SW480 (cell line): ENCODE data around the gene EPS15.
"Not testable (repeated sequence)": the region's sequence is repeated elsewhere in the genome, so short reads cannot be mapped to it uniquely, and the experiment has no call there.

Source experiments
- DNase-seq: peaks from one replicate; pipeline ENCODE4 v3.0.0-alpha.2; 2016; ENCODE audit warnings: low spot score

Gene EPS15

DNA sequence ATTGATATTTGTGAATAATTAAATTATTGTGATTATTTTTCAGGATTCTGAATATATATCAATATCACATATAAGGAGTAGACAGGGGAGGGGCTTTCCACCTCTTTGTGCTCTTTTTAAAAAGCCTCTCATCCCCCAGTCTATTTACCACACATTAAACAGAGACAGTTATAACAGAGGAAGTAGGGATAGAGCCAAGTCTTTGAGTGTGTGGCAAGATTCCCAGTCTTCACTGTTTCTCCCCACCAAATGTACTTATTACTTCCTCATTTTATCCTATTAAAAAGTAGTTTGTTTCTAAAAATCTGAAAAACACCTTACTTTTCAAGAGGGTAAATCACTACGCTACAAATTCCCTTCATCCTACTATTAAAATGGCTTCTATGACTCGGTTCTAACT, 46.7 kb downstream of the EPS15 start:
- no peak for DNase-seq

DNA sequence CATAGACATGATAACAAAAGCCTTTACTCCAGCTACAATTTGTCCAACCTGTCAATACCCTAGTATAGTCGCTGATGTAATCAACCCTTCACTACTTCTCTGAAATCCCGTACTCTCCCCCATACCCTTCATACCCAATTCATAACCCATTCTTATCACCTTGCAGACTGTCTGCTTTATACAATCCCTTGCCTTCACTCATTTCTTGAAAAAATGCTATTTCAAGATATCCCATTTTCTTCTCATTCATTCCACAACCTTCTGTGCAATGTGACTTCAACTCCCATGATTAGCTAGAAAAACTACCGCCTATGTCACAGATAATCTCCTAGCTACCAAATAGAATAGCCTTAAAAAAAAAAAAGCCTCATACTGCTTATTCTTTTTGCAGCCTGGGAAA, 49.5 kb downstream of the EPS15 start:
- DNase-seq = no peak

DNA sequence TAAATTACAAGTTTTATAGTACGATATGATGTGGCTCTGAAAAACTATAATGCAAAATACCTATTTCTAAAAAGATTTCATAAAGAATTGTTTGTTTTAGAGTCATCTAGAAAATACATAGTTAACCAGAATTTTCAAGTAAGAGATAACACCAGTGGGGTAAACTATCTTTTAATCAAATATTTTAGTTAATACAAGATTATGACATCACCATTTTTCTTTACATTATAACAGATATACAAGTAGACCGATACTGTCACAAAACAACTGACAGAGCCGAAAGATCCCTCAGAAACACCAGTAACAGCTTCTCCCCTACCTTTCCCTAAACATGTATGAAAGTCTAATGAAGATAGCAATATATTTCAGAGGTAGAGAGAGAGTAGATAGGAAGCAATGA, 54.2 kb downstream of the EPS15 start:
- DNase-seq = no peak

DNA sequence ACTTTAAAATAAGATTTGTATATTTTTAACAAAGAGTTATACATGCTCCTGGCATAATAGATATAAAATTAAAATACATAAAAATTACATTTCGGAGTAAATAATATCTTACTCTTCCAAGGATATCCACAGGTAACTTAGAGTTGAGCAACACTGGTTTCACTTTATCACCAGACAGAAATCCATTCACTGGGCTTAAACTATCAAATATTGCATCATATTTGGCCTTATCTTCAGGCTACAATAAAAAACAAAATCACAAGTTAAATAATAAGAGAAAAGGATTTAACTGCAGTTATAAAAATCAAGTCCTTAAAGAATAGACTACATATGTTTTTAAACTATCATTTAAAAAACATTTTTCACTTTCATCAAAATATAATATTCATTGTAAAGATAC, 55.5 kb downstream of the EPS15 start:
- DNase-seq = no peak

DNA sequence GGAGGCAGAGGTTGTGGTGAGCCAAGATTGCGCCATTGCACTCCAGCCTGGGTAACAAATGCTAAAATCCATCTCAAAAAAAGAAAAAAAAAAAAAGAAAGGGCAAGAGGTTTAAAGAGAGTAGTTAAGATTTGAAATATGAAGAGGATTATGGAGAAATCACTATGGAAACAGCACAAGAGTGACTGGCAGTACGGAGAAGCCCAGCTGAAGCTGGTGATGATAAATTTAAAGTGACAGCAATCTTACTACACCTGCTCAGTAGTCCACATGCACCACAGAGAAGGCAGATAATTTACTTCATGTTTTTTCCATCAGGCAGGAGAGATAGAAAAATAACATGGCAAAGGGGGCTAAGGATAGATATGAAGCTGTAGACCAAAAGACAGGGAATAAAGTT, 56.8 kb downstream of the EPS15 start:
- not testable (repeated sequence) for DNase-seq

DNA sequence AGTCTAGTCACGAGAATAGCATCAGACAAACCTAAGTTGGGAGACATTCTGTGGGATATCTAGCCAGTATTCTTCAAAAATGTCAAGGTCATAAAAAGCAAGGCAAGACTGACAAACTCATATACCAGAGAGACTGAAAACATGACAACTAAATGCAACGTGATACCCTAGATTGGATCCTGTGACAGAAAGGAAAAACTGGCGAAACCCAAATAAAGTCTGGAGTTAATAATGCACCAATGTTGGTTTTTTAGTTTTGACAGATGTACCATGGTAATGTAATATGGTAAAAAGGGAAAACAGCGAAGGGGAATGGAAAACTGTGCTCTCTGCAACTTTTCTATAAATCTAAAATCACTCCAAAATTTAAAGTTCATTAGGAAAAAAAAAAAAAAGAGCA, 64.5 kb downstream of the EPS15 start:
- DNase-seq = no peak

DNA sequence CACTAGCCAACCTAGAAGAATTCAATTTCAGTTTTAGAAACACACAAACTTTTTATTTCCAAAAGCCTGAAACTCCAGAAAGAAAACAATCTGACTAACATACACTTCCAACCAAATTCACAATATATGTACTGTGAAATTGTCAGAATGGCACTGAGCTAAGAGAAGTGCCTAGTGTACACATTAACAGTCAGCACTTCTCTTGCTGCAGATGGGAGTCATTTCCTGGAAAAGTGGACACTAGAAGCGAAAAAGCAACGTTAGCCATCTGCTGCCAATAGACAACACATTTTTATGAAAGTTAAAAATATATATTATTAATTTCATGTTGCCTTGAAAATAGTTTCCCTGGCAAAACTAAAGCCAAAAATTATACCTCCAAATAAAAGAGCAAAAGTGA, 66.1 kb downstream of the EPS15 start:
- DNase-seq = no peak

DNA sequence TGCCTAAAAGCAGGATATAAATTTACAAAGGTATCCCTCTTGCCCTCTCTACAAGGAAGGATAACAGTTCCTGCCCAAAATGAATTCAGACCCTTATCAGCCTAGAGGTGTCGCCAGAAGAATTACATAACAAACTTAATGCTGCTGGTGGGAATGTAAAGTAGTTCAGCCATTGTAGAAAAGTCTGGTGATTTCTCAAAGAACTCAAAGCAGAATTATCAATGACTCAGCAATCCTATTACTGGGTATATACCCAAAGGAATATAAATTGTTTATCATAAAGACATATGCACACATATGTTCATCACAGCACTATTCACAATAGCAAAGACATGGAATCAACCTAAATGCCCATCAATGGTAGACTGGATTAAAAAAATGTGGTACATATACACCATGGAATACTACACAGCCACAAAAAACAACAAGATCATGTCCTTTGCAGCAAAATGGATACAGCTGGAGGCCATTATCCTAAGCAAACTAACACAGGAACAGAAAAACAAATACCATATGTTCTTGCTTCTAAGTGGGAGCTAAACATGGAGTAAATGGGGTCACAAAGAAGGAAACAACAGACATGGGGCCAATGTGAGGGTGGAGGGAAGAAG, 70.1 kb downstream of the EPS15 start:
- DNase-seq = not testable (repeated sequence)

DNA sequence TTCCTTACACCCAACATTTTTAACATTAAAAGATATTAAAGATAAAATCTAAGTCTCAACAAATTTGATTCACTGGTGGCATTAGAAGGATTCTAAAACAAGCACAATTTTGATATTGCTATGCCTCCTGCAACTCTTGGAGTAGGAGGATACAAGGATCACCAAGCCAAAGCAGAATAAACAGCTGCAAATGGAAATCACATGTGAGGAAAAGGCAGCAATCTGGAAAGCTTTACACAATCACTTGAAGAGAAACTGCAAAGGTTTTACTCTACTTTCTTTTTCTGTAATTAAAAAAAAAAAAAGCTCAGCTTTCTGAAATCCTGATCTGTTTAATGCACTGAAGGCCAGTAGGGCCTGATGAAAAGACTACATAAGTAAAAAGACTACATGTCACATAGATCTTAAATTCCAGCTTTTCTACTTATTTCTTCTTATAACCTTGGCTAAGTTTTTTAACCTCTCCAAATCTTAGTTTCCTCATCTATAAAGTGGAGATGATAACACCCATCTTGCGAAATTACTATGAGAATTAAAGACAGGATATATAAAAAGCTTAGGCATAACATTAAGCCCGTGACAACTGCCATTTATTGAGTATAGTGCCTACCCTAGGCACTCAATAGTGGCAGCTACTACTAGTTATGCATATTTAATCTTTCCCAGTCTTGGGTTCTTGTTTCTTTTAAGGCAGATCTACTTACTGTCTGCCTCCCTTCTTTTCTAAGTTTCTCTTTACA, 73.5 kb downstream of the EPS15 start:
- DNase-seq = no peak

DNA sequence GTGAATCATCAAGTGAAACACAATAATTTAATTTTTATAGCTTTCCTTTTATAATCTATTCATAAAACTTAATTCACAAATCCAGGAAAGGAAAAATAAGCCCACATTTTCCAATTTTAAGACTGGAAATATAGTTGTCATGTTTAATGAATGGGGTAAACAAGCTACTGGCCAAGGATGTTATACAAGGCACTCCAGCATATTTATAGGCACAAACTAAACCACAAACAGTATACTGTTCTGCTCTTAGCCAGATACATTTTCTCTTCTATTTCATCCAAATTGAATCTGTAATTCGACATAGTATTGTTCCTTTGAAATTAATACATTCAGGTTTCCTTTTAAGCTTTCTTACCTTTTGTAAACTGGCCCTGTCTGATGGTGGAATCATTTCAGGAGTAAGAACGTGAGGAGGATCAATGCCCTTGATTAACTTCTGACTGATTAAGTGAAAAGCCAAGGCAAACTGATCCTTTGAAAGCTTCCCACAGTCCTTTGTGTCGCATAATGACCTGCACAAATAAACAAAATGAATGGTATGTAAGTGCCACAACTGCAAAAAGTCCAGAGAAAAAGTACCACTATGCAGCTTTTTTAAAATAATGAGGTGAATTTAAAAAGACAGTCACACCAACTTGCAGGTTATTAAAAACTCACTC, 74.4 kb downstream of the EPS15 start:
- DNase-seq = no peak

DNA sequence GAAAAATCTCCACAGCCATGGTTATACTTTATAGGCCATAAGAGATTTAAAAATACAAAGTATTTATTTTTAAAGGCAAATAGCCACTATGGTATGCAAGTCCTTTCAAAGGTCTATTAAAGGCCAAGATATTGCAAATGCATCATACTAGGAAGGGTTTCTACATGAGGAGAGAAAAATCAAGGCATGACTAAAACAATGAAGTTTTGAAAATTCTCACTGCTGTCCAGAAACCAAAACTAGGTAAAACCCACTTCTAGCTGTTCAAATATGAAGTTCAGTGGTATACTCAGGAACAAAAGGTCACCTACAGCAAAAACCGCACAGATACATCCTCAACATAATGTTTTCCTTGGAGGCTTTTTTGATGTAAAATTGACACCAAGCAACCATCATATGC, 75.0 kb downstream of the EPS15 start:
- DNase-seq = no peak

DNA sequence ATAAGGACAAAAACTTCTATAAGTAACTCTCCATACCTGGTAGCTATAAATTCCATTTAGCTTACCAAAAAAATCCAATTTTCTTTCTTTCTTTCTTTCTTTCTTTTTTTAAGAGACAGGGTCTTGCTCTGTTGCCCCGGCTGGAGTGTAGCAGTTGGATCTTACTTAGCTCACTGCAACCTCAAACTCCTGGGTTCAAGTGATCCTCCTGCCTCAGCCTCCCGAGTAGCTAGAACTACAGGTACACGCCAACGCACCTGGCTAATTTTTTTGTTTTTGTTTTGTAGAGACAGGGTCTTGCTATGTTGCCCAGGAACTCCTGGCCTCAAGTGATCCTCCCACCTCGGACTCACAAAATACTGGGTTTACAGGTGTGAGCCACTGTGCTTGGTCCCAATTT, 75.5 kb downstream of the EPS15 start:
- no peak for DNase-seq

DNA sequence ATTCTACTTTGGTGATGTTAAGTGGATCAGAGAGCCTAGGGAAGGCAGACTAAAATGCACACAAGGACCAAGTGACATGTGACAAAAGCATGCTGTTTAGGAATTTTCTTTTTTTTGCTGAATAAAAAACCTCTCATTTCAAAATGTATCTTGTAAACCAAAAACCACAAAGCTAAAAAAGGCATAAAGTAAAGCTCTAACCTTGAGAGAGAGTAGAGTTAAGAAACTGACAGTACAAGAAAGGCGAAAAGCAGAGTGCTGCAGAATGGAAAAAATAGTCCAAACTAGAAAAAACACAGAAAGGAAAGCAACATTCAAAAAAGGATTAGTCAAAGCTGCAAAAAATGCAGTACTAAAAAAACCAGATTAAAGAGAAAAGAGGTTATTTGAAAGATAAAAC, 76.5 kb downstream of the EPS15 start:
- DNase-seq = no peak

DNA sequence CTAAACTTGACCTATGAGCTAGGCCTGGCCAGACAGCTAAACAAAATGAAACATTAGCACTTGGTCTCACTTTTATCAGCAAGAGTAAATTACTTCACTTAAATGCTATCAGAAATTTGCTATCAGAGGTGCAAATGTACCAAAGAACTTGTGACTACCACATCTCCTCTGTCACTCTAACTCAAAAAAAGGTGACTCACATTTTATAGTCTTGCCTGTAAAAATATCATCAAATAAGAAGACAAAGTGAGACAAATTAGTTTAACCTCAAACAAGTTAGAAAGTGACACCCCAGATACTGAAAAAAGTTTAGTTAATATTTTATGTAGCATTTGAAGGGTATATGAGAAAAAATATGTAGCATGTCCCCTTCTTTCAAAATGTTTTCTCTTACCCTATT, 76.9 kb downstream of the EPS15 start:
- DNase-seq = no peak

DNA sequence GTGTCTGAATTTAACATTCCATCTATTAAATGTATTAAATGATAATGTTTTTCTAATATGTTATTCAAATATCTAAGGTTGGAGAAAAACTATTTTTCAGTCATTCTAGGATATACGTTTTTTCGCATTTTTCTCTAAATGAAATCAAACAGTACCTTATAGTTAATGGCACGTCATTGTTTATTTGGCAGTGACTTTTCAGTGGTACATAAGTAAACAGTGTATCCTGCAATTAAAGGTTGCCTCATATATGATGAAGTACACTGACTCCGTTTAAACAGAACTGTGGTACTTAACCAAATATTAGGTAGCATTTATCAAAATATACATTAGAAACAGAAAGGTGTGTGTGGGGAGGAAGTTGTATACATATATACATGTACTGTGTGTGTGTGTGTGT, 79.2 kb downstream of the EPS15 start:
- DNase-seq = no peak

DNA sequence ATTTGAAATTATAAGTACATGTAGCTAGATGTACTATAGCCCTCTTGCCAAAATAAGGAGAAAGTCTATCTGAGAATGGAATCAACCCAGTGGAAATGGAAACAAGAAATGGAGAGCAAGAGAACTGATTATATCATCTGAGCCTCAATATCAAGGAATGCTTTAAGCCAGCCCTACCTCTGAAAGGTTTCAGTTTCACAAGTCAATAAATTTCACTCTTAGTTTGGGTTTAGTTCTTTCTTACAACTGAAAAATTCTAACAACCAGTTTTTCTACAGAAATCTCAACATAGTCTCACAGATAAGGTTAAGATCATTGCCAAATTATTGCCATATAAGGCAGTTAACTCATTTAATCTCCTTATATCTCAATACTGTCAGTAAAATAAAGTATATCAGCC, 80.0 kb downstream of the EPS15 start:
- no peak for DNase-seq

DNA sequence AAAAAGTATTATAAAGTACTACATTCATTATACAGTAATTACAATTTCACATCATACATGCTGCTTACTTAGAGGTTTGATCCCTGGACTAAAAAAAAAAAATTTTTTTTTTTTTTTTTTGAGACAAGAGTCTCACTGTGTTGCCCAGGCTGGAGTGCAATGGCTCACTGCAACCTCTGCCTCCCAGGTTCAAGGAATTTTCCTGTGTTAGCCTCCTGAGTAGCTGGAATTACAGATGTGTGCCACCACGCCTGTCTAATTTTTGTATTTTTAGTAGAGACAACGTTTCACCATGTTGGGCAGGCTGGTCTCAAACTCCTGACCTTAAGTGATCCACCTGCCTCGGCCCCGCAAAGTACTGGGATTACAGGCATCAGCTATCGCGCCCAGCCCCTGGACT, 81.7 kb downstream of the EPS15 start:
- not testable (repeated sequence) for DNase-seq

DNA sequence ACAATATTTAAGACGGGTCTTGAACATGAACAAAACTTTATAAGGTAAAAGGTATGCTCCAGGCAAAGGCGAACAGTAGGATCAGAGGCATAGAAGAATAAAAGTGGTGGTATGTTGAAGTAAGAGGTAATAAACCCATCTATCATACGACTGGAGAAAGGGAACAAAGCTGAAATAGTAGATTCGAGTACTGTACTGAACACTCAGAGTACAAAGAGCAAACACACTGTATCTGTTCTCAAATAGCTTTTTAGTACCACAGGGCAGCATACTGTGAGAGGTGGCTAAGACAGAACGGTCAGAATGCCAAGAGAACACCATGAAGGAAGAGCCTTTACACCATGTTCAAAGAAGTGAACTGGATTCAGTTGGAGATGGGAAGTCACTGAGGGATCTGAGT, 83.2 kb downstream of the EPS15 start:
- DNase-seq = no peak

DNA sequence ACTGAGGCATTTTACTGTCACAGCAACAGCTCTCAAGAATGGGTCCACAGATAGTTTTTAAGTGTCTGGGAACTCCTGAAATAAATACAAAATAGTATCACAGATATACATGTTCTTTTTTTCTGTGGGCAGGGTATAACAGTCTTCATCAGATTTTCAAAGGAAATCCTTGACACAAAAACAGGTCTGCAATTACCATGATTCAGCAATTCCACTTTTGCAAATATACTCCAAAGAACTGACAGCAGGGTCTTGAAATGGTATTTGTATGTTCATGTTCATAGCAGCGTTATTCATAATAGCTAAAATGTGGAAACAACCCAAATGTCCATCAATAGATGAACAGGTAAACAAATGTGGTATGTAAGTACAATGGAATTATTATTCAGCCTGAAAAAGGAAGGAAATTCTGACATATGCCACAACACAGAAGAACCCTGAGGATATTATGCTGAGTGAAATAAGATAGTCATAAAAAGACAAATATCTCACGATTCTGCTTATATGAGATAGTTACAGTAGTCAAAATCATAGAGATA, 85.0 kb downstream of the EPS15 start:
- no peak for DNase-seq

DNA sequence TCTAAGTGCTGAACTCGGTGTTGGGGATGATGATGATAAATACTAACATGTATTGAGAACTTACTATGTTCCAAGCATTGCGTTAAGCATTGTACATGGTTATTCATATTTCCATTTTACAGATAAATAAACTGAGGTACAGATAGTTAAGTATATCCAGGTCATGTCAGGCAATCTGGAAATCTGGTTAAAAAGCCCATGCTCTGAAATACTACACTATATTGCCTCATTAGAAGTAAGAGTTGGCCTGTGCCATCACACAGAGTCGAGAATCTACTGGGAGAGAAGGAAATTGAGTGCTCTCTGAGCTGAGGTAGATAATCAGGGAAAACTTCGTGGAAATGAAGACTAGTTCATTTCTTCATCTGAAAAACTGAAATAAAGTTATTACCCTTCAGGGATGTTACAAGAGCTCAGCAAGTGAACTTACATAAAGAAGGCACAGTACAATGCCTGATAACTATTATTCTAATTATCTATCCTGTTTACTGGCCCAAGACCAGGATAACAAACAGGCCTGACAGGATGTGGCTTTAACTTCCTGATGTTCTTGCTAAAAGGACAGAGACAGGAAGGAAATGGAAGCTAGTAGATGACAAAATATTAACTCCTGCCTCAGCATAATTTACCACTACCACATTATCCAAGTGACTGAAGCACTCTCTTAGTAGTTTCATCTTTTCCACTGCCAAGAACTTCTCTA, 85.6 kb downstream of the EPS15 start:
- DNase-seq = no peak

DNA sequence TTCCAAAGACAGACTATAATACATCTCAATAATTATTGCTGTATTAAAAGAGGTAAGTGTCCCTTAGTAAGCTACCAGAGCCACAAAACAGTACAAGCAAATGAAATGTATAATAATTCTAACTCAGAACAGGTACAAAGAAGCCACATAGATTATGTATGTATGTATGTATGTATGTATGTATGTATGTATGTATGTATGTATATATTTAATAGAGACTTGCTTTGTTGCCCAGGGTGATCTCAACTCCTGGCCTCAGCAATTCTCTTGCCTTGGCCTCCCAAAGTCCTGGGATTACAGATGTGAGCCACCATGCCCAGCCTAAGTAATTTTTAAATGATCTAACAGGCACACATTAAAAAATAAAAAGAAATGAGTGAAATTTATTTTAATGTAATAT, 86.9 kb downstream of the EPS15 start:
- no peak for DNase-seq

DNA sequence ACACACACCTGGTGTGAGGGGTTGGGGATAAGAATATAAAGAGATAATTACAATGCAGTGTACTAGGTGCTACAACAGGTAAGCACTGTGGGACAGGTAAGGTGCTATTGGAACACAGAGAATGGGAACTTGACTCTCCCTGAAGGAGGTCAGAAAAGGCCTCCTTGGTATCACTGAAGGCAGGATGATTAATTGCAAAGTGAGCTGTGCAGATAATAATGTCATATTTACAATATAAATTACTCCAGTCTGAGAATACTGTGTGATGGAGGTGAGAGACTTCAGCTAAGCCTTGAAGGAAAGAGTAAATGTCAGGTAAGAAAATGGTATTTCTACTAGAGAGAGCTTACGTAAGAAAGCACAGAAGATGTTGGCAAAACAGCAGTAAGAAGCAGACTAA, 91.6 kb downstream of the EPS15 start:
- no peak for DNase-seq

DNA sequence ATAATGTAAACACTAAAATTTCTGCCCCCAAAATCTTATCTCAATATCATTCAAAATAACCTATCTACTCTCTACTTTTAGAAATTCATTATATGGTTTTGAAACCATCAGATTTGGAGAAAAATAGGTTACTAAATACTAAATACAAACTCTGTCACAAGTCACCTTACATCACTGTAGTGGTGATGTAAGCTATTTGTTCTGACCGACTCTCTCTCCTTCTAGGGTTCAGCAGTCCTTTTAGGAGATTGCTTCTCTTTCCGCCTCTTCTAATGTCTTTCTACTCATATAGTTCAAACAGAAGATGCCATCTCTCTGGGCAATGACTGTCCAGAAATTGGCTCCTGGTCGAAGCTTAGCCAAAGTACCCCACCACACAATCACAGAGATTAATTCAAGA, 93.1 kb downstream of the EPS15 start:
- no peak for DNase-seq
